Measurements from ENCODE around the gene GZMM. TPM values are rescaled to one million over a fixed set of nuclear protein-coding genes. Genes with fewer than 3 reads are reported as not detected.

The GZMM gene
- total and polyA plus RNA-seq, 2 experiments from 2014 or later, result 0.29 TPM; not detected in 1

DNA sequence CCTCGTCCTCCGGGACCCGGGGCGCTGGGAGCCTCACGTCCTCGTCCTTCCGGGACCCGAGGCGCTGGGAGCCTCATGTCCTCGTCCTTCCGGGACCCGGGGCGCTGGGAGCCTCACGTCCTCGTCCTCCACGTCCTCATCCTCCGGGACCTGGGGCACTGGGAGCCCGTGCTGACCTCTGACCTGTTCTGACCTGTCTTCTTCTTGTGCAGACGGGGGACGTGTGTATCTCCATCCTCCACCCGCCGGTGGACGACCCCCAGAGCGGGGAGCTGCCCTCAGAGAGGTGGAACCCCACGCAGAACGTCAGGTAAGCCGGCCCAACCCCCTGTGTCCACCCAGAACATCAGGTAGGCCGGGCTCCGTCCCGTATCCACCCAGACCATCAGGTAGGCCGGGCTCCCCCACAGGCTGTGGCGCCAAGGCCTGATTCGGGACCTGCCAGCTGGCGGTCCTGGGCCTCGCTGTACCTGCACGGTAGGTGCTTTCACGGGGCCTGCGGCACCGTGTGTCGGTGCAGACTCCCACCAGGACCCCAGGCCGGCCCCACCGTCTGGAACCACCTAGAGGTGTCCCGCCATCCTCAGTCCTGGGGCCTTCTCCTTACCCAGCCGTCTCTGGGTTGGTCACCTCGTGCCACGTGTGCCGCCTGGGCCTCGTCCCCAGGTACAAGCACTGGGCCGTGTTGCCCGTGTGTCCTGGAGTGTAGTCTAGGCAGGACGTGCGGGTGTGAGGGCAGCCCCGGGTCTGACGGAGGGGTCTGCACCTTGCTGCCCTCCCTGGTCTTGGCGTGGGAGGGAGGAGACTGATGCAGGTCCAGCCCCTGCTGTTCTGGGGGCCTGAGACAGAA lies 7.6 kb upstream of the GZMM start (continued):
- TF ChIP-seq, protein P1, sequence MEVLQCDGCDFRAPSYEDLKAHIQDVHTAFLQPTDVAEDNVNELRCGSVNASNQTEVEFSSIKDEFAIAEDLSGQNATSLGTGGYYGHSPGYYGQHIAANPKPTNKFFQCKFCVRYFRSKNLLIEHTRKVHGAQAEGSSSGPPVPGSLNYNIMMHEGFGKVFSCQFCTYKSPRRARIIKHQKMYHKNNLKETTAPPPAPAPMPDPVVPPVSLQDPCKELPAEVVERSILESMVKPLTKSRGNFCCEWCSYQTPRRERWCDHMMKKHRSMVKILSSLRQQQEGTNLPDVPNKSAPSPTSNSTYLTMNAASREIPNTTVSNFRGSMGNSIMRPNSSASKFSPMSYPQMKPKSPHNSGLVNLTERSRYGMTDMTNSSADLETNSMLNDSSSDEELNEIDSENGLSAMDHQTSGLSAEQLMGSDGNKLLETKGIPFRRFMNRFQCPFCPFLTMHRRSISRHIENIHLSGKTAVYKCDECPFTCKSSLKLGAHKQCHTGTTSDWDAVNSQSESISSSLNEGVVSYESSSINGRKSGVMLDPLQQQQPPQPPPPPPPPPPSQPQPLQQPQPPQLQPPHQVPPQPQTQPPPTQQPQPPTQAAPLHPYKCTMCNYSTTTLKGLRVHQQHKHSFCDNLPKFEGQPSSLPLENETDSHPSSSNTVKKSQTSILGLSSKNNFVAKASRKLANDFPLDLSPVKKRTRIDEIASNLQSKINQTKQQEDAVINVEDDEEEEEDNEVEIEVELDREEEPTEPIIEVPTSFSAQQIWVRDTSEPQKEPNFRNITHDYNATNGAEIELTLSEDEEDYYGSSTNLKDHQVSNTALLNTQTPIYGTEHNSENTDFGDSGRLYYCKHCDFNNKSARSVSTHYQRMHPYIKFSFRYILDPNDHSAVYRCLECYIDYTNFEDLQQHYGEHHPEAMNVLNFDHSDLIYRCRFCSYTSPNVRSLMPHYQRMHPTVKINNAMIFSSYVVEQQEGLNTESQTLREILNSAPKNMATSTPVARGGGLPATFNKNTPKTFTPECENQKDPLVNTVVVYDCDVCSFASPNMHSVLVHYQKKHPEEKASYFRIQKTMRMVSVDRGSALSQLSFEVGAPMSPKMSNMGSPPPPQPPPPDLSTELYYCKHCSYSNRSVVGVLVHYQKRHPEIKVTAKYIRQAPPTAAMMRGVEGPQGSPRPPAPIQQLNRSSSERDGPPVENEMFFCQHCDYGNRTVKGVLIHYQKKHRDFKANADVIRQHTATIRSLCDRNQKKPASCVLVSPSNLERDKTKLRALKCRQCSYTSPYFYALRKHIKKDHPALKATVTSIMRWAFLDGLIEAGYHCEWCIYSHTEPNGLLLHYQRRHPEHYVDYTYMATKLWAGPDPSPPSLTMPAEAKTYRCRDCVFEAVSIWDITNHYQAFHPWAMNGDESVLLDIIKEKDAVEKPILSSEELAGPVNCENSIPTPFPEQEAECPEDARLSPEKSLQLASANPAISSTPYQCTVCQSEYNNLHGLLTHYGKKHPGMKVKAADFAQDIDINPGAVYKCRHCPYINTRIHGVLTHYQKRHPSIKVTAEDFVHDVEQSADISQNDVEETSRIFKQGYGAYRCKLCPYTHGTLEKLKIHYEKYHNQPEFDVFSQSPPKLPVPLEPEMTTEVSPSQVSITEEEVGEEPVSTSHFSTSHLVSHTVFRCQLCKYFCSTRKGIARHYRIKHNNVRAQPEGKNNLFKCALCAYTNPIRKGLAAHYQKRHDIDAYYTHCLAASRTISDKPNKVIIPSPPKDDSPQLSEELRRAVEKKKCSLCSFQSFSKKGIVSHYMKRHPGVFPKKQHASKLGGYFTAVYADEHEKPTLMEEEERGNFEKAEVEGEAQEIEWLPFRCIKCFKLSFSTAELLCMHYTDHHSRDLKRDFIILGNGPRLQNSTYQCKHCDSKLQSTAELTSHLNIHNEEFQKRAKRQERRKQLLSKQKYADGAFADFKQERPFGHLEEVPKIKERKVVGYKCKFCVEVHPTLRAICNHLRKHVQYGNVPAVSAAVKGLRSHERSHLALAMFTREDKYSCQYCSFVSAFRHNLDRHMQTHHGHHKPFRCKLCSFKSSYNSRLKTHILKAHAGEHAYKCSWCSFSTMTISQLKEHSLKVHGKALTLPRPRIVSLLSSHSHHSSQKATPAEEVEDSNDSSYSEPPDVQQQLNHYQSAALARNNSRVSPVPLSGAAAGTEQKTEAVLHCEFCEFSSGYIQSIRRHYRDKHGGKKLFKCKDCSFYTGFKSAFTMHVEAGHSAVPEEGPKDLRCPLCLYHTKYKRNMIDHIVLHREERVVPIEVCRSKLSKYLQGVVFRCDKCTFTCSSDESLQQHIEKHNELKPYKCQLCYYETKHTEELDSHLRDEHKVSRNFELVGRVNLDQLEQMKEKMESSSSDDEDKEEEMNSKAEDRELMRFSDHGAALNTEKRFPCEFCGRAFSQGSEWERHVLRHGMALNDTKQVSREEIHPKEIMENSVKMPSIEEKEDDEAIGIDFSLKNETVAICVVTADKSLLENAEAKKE (CRISPR knock-in tag; IDR thresholded peaks at IDR 0.05), result no peak
- TF ChIP-seq POLR2AphosphoS5 (IDR thresholded peaks at IDR 0.05; ENCODE audit: low read depth) (no peak), STAT1 (IDR thresholded peaks at IDR 0.05; ENCODE audit: unreplicated experiment) (no peak)
- TF ChIP-seq, protein P2, sequence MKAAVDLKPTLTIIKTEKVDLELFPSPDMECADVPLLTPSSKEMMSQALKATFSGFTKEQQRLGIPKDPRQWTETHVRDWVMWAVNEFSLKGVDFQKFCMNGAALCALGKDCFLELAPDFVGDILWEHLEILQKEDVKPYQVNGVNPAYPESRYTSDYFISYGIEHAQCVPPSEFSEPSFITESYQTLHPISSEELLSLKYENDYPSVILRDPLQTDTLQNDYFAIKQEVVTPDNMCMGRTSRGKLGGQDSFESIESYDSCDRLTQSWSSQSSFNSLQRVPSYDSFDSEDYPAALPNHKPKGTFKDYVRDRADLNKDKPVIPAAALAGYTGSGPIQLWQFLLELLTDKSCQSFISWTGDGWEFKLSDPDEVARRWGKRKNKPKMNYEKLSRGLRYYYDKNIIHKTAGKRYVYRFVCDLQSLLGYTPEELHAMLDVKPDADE (IDR thresholded peaks at IDR 0.05), result no peak

DNA sequence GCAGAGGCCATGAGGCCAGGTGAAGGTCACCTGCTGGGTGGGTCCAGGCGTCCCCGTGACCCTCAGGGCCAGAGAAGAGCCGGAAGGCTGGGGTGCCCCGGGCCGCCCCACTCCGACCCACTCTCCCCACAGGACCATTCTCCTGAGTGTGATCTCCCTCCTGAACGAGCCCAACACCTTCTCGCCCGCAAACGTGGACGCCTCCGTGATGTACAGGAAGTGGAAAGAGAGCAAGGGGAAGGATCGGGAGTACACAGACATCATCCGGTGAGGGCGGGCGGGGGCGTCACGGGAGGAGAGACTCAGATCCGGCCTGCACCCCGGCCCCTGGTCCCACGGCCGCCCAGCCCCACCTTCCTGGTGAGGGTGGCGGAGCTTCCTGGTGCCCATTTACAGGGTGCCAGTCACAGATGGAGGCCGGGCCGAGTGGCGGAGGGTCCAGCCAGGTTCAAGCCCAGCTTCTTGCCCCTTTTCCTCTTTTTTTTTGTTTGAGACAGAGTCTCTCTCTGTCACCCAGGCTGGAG lies 6.9 kb upstream of the GZMM start:
- DNase-seq (ENCODE audit: low spot score), result no peak
- Histone ChIP-seq H4K20me1 (replicated peaks; ENCODE audit: insufficient read depth) (peaks cover 17% of the 10 kb centered on the region), H3K27ac (ENCODE audit: low read depth) (no peak overlapping the region), H3K4me3 (no peak overlapping the region), H3K9me2 (ENCODE audit: insufficient read depth) (no peaks in the 10 kb centered on the region), H3F3A (replicated peaks; ENCODE audit: low read depth) (0 out of 2 replicates have a peak, but pooled peaks cover 8% of the 10 kb centered on the region), H2AFZ (no peak overlapping the region), H3K36me3 (ENCODE audit: insufficient read depth) (no peaks in the 10 kb centered on the region; the same call in 1 of the 2 replicates), H3K4me1 (ENCODE audit: insufficient read depth) (no peaks in the 10 kb centered on the region; the same call in 1 of the 2 replicates), H3K79me2 (replicated peaks; ENCODE audit: insufficient read depth) (peaks cover 25% of the 10 kb centered on the region), H3K27me3 (ENCODE audit: insufficient read depth) (no peaks in the 10 kb centered on the region), H3K4me2 (no peak overlapping the region)
- Mint-ChIP-seq H3K9me3 (peaks cover 2% of the 10 kb centered on the region; the same call in 1 of the 3 replicates), H3K4me3 (no peak overlapping the region), H3K27ac (no peak overlapping the region), H3K27me3 (ENCODE audit: insufficient read depth, low read depth, poor library complexity) (peaks cover 8% of the 10 kb centered on the region), H3K36me3 (ENCODE audit: low read depth) (peaks cover 21% of the 10 kb centered on the region), H3K4me1 (peaks cover 3% of the 10 kb centered on the region)
- ATAC-seq, result no peak
- TF ChIP-seq JUNB (IDR thresholded peaks at IDR 0.05; ENCODE audit: unreplicated experiment) (no peak), EZH2 (IDR thresholded peaks at IDR 0.05; ENCODE audit: low read depth, unreplicated experiment) (no peak), ZNF114 (CRISPR knock-in tag; IDR thresholded peaks at IDR 0.05) (no peak), NANOG (IDR thresholded peaks at IDR 0.05; ENCODE audit: borderline replicate concordance) (no peak), CREB1 (CRISPR knock-in tag; IDR thresholded peaks at IDR 0.05; ENCODE audit: low read depth) (no peak), EZH2phosphoT487 (IDR thresholded peaks at IDR 0.05; ENCODE audit: unreplicated experiment) (no peak), STAT1 (IDR thresholded peaks at IDR 0.05; ENCODE audit: unreplicated experiment) (no peak)
- TF ChIP-seq, protein P2 (IDR thresholded peaks at IDR 0.05), result no peak
- TF ChIP-seq, protein P3, sequence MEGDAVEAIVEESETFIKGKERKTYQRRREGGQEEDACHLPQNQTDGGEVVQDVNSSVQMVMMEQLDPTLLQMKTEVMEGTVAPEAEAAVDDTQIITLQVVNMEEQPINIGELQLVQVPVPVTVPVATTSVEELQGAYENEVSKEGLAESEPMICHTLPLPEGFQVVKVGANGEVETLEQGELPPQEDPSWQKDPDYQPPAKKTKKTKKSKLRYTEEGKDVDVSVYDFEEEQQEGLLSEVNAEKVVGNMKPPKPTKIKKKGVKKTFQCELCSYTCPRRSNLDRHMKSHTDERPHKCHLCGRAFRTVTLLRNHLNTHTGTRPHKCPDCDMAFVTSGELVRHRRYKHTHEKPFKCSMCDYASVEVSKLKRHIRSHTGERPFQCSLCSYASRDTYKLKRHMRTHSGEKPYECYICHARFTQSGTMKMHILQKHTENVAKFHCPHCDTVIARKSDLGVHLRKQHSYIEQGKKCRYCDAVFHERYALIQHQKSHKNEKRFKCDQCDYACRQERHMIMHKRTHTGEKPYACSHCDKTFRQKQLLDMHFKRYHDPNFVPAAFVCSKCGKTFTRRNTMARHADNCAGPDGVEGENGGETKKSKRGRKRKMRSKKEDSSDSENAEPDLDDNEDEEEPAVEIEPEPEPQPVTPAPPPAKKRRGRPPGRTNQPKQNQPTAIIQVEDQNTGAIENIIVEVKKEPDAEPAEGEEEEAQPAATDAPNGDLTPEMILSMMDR (conservative IDR thresholded peaks at IDR 0.05; ENCODE audit: low read depth in 2 of 2), result no peak

Measured in GM23338 (cell line).